Neural progenitor cell (in vitro differentiated cells): Measurements from ENCODE around the gene TMEM123. TPM values are rescaled to one million over a fixed set of nuclear protein-coding genes. Genes with fewer than 3 reads are reported as not detected.
"Not testable (repeated sequence)": the region's sequence is repeated elsewhere in the genome, so short reads cannot be mapped to it uniquely, and the experiment has no call there.

Source experiments
- DNase-seq: peaks from one replicate; pipeline ENCODE4 v3.0.0-alpha.2; 2016; ENCODE audit warnings: low spot score
- H2AFZ ChIP-seq: fragments of 200-600 bp; sonication (generic); replicated peaks from 2 replicates; pipeline ENCODE4 v1.6.1; 2016; ENCODE audit warnings: antibody characterized with exemption
- H3F3A ChIP-seq: fragments of 200-600 bp; sonication (generic); 2 replicates; pipeline ENCODE4 v1.6.1; 2016; ENCODE audit warnings: antibody characterized with exemption, low read depth
- H3K27ac ChIP-seq: fragments of 200-600 bp; sonication (generic); 2 replicates; pipeline ENCODE4 v1.5.1; 2016; ENCODE audit warnings: mild to moderate bottlenecking
- H3K27me3 ChIP-seq: fragments of 200-600 bp; sonication (generic); 2 replicates; pipeline ENCODE4 v1.6.1; 2016; ENCODE audit warnings: mild to moderate bottlenecking, moderate library complexity
- H3K36me3 ChIP-seq: fragments of 200-600 bp; sonication (generic); 2 replicates; pipeline ENCODE4 v1.5.1; 2016
- H3K4me1 ChIP-seq: fragments of 200-600 bp; sonication (generic); 2 replicates; pipeline ENCODE4 v1.6.1; 2016; ENCODE audit warnings: mixed run types
- H3K4me2 ChIP-seq: fragments of 200-600 bp; sonication (generic); 2 replicates; pipeline ENCODE4 v1.6.1; 2016
- H3K4me3 ChIP-seq: fragments of 200-600 bp; sonication (generic); 2 replicates; pipeline ENCODE4 v1.5.1; 2016
- H3K79me2 ChIP-seq: fragments of 200-600 bp; sonication (generic); 2 replicates; pipeline ENCODE4 v1.6.1; 2016; ENCODE audit warnings: low read depth
- H3K9ac ChIP-seq: fragments of 200-600 bp; sonication (generic); 2 replicates; pipeline ENCODE4 v1.6.1; 2016
- H3K9me3 ChIP-seq: fragments of 200-600 bp; sonication (generic); 2 replicates; pipeline ENCODE4 v1.5.1; 2016; ENCODE audit warnings: low read depth
- H4K20me1 ChIP-seq: fragments of 200-600 bp; sonication (generic); 2 replicates; pipeline ENCODE4 v1.6.1; 2016; ENCODE audit warnings: low read depth
- H3K27ac Mint-ChIP-seq: 3 replicates; pipeline ENCODE4 v1.8.0; 2021; ENCODE audit warnings: mixed read lengths
- H3K27me3 Mint-ChIP-seq: 2 replicates; pipeline ENCODE4 v1.8.0; 2022; ENCODE audit warnings: low read depth, mild to moderate bottlenecking, inconsistent platforms, moderate library complexity, mixed read lengths; ENCODE audit not compliant: insufficient read depth
- H3K36me3 Mint-ChIP-seq: 3 replicates; pipeline ENCODE4 v1.8.0; 2021; ENCODE audit warnings: mixed read lengths
- H3K4me1 Mint-ChIP-seq: 3 replicates; pipeline ENCODE4 v1.8.0; 2021; ENCODE audit warnings: mixed read lengths
- H3K4me3 Mint-ChIP-seq: 3 replicates; pipeline ENCODE4 v1.8.0; 2021; ENCODE audit warnings: mild to moderate bottlenecking, moderate library complexity, mixed read lengths
- H3K9me3 Mint-ChIP-seq: 3 replicates; pipeline ENCODE4 v1.8.0; 2020; ENCODE audit warnings: mixed read lengths
- EZH2 ChIP-seq: fragments of 200-600 bp; sonication (generic); IDR thresholded peaks from 2 replicates; pipeline ENCODE4 v1.6.1; 2017; ENCODE audit warnings: antibody characterized with exemption, mild to moderate bottlenecking, moderate library complexity
- EZH2phosphoT487 ChIP-seq: fragments of 200-600 bp; sonication (generic); IDR thresholded peaks from 2 replicates; pipeline ENCODE4 v1.6.1; 2017; ENCODE audit warnings: antibody characterized with exemption
- total RNA-seq: library from RNA; depleted of rRNA; stranded (reverse); fragments of >200 nt; gene quantifications from 2 replicates; pipeline ENCODE4 v1.2.3, GENCODE V29; 2015; ENCODE audit warnings: low replicate concordance
- TF ChIP-seq, protein P1 (sequence below): fragments of 200-600 bp; sonication (generic); IDR thresholded peaks from 2 replicates; pipeline ENCODE4 v1.5.1; 2017; ENCODE audit warnings: antibody characterized with exemption, mild to moderate bottlenecking

TMEM123 gene
- total RNA-seq, 1 donor from 2014 or later = 230 TPM

DNA sequence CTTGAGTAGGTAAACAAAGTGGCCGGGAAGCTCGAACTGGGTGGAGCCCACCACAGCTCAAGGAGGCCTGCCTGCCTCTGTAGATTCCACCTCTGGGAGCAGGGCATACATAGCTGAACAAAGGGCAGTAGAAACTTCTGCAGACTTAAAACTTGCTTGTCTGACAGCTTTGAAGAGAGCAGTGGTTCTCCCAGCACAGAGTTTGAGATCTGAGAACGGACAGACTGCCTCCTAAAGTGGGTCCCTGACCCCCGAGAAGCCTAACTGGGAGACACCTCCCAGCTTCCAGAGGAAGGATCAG is 13.6 kb downstream of the TMEM123 start:
- H3K27me3 Mint-ChIP-seq, H3K4me2 ChIP-seq, H3K27me3 ChIP-seq, H3K4me1 ChIP-seq, H3K4me3 Mint-ChIP-seq, H3K27ac Mint-ChIP-seq, H4K20me1 ChIP-seq, H3K9ac ChIP-seq, H3K4me3 ChIP-seq, H2AFZ ChIP-seq, H3F3A ChIP-seq, H3K27ac ChIP-seq, H3K9me3 ChIP-seq, H3K4me1 Mint-ChIP-seq, DNase-seq: not testable (repeated sequence)
- Histone ChIP-seq H3K36me3 (peaks cover 16% of the 10 kb centered on the region), H3K79me2 (peaks cover 65% of the 10 kb centered on the region)
- Mint-ChIP-seq H3K36me3 (peaks cover 71% of the 10 kb centered on the region), H3K9me3 (peaks cover 66% of the 10 kb centered on the region)

DNA sequence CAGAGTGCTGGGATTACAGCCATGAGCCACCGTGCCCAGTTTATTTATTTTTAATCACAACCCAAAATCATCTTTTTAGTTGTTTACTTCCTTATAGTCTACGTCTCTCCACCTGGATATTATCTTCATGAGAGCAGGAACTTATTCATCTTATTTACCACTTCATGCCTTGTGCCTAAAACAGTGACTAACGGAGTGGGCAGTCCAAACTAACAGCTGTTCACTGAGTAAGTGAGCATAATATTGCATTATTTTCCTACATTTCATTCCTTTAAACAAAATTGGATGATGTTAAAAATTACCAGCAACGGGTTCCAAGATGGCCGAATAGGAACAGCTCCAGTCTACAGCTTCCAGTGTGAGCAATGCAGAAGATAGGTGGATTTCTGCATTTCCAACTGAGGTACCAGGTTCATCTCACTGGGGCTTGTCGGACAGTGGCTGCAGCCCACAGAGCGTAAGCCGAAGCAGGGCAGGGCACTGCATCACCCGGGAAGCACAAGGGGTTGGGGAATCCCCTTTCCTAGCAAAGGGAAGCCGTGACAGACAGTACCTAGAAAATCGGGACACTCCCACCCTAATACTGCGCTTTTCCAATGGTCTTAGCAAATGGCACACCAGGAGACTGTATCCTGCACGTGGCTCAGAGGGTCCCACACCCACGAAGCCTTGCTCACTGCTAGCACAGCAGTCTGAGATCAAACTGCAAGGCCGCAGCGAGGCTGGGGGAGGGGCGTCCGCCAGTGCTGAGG is 14.1 kb downstream of the TMEM123 start:
- Histone ChIP-seq H3K4me2 (no peak overlapping the region), H3K27me3 (no peaks in the 10 kb centered on the region), H3K4me3 (no peak overlapping the region), H3K36me3 (peaks cover 19% of the 10 kb centered on the region), H3K79me2 (peaks cover 60% of the 10 kb centered on the region), H2AFZ (no peak overlapping the region), H3F3A (no peaks in the 10 kb centered on the region), H3K9ac (no peak overlapping the region), H3K4me1 (no peaks in the 10 kb centered on the region), H3K27ac (no peak overlapping the region), H4K20me1 (no peaks in the 10 kb centered on the region), H3K9me3 (peaks cover 4% of the 10 kb centered on the region)
- Mint-ChIP-seq H3K4me3 (no peak overlapping the region), H3K27me3 (no peaks in the 10 kb centered on the region), H3K4me1 (no peaks in the 10 kb centered on the region), H3K27ac (no peak overlapping the region), H3K9me3 (peaks cover 66% of the 10 kb centered on the region), H3K36me3 (peaks cover 70% of the 10 kb centered on the region)
- TF ChIP-seq, protein P1, sequence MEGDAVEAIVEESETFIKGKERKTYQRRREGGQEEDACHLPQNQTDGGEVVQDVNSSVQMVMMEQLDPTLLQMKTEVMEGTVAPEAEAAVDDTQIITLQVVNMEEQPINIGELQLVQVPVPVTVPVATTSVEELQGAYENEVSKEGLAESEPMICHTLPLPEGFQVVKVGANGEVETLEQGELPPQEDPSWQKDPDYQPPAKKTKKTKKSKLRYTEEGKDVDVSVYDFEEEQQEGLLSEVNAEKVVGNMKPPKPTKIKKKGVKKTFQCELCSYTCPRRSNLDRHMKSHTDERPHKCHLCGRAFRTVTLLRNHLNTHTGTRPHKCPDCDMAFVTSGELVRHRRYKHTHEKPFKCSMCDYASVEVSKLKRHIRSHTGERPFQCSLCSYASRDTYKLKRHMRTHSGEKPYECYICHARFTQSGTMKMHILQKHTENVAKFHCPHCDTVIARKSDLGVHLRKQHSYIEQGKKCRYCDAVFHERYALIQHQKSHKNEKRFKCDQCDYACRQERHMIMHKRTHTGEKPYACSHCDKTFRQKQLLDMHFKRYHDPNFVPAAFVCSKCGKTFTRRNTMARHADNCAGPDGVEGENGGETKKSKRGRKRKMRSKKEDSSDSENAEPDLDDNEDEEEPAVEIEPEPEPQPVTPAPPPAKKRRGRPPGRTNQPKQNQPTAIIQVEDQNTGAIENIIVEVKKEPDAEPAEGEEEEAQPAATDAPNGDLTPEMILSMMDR = no peak
- TF ChIP-seq EZH2 (no peak), EZH2phosphoT487 (no peak)
- no peak for DNase-seq

DNA sequence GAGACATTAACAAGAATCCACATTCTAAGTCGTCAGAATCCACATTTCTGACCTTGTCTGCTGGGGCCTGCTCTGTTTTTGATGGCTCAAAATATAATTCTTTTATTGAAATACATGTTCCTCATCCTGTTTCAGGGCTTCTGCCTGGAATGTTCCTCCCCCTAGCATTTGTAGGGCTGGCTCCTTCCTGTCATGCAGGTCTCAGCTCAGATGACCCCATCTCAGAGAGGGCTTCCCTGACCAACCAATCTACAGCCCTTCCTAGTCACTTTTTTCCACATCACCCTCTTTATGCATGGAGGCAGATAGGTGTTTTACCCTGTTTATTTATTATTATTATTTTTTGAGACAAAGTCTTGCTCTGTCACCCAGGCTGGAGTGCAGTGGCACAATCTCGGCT is 14.8 kb downstream of the TMEM123 start:
- Mint-ChIP-seq H3K4me3 (no peak overlapping the region), H3K27ac (no peak overlapping the region), H3K36me3 (peaks cover 68% of the 10 kb centered on the region), H3K27me3 (no peaks in the 10 kb centered on the region), H3K4me1 (no peaks in the 10 kb centered on the region), H3K9me3 (peaks cover 66% of the 10 kb centered on the region)
- Histone ChIP-seq H3K36me3 (peaks cover 19% of the 10 kb centered on the region), H2AFZ (no peak overlapping the region), H4K20me1 (no peaks in the 10 kb centered on the region), H3F3A (no peaks in the 10 kb centered on the region), H3K27me3 (no peaks in the 10 kb centered on the region), H3K9ac (no peak overlapping the region), H3K4me2 (no peak overlapping the region), H3K79me2 (peaks cover 52% of the 10 kb centered on the region), H3K27ac (no peak overlapping the region), H3K4me1 (no peaks in the 10 kb centered on the region), H3K9me3 (peaks cover 8% of the 10 kb centered on the region), H3K4me3 (no peak overlapping the region)
- DNase-seq = no peak
- TF ChIP-seq EZH2phosphoT487 (no peak), EZH2 (no peak)
- TF ChIP-seq, protein P1 = no peak

DNA sequence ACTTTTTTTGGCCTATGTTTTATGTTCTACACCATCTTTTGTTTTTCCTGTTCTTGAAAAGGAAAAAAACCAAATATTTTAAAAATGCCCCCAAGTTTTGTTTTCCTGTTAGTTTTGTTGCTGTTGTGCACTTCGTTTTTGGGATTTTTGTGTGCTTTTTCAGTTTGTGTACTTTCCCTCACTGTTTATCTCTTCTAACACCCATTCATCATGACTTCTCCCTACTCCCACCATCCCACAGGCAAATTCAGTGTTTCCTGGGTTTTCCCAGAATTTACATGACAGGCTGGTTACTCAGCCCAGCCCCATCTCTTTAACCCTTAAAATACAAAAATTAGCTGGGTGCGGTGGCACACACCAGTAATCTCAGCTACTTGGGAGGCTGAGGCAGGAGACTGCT is 15.6 kb downstream of the TMEM123 start:
- H3K9me3 ChIP-seq = peaks cover 10% of the 10 kb centered on the region
- no peaks in the 10 kb centered on the region for H4K20me1 ChIP-seq
- TF ChIP-seq EZH2phosphoT487 (no peak), EZH2 (no peak)
- TF ChIP-seq, protein P1 = no peak
- H3K9me3 Mint-ChIP-seq = peaks cover 65% of the 10 kb centered on the region
- no peak overlapping the region for H3K4me3 Mint-ChIP-seq
- DNase-seq = no peak
- H3K4me1 Mint-ChIP-seq = no peaks in the 10 kb centered on the region
- H3K27me3 ChIP-seq = no peaks in the 10 kb centered on the region
- H3K36me3 ChIP-seq = peaks cover 19% of the 10 kb centered on the region
- H3K79me2 ChIP-seq = peaks cover 46% of the 10 kb centered on the region
- peaks cover 1% of the 10 kb centered on the region for H3K27me3 Mint-ChIP-seq
- no peak overlapping the region for H3K4me2 ChIP-seq
- peaks cover 69% of the 10 kb centered on the region for H3K36me3 Mint-ChIP-seq
- H3K4me3 ChIP-seq = no peak overlapping the region
- H3K27ac ChIP-seq = no peak overlapping the region
- H3F3A ChIP-seq = no peaks in the 10 kb centered on the region
- H3K9ac ChIP-seq = no peak overlapping the region
- no peaks in the 10 kb centered on the region for H3K4me1 ChIP-seq
- H2AFZ ChIP-seq = no peak overlapping the region
- H3K27ac Mint-ChIP-seq = no peak overlapping the region
